Dermis blood vessel endothelial cell (primary cell): Measurements from ENCODE around the gene SLC12A7. TPM values are rescaled to one million over a fixed set of nuclear protein-coding genes. Genes with fewer than 3 reads are reported as not detected.
"Not testable (repeated sequence)": the region's sequence is repeated elsewhere in the genome, so short reads cannot be mapped to it uniquely, and the experiment has no call there.

Experiments
- DNase-seq: peaks from one replicate; pipeline ENCODE4 v3.0.0; 2010
- total RNA-seq: library from RNA; depleted of rRNA; stranded (reverse); fragments of >200 nt; gene quantifications from 2 replicates; pipeline ENCODE4 v1.2.3, GENCODE V29; 2014

The SLC12A7 gene
- total RNA-seq, 1 donor from 2014 or later, result 31.3 TPM

DNA sequence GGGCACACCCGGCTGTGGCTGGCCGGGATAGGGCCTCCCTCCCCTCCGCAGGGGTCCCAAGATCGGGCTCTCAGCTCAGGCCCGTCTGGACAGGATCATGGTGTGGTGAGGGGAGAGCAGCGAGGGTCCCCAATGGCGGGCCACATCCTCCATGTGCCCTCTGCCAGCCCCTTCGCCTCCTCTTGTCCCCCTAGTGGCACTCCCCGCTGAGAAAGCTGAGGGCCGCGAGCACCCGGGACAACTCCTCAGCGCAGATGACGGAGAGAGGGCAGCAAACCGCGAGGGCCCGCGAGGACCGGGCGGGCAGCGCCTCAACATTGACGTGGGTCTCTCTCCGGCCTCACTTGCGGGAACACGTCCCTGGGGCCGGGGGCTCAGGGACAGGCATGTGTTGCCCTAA is 78.7 kb downstream of the SLC12A7 start:
- no peak for DNase-seq

DNA sequence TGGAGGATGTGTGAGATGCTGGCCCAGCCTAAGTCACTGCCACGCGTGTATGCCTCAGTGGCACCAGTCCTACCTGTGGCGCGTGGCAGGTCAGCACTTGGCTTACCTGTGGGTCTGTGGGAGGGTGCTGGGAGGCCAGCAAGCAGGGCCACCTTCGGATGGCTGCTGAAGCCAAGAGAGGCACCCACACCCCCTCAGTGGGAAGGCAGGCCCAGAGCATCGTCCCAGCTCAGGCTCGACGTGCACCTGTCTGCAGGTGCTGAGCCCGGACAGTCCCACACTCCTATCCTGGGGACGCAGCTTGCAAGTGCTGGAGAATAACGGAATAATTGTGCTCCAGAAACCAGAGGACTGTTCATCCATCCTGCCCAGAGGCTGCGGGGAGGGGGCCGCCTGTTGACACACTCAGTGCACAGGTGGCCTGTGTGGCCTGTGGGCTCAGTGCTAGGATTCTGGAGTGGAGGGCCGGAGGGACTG is 79.3 kb downstream of the SLC12A7 start:
- no peak for DNase-seq

DNA sequence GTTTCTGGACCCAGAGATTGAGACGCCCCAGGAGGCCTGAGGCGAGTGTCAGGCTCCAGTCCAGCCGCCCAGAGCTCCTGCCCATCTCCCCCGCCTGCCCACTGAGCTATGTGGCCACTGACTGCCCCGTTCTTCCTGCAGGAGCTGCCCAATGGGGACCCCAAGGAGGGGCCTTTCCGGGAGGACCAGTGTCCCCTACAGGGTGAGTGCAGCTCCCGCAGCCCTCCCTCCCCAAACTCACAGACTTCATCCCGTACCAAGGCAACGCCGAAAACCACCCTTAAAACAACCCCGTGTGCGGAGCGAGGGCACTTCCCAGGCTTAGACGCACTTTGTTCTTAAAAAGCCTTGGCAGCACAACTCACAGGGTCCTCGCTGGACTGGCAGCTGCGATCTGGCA is 79.9 kb downstream of the SLC12A7 start:
- DNase-seq, result no peak

DNA sequence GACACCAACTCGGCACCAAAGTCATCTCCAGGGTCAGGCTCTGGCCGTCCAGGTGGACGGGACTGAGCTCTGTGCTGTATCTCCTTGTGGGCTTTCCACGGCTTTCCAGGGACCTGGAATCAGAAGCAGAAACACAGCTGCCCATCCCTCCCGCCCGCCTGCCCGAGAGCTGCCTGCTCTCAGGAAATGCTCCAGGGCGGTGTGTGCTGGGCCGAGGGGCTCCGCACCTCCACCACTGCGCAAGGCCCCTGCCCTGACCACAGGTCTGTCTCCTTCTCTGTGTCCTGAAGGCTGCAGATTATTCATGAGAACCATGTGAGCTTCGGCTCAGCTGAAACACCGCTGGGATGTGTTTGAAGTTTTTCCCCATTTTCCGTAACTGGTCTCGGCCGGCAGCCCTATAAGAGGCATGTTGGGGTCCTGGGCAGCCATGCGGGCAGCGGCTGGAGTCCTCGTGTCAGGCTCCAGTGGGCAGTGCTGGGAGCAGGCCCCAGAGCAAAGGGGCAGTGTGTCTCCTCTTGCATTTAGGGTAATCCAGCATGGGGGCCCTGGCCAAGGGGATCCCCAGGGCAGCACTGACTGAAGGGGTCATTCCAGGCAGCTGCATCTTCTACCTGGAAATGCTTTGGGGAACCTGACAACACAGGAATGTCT is 80.4 kb downstream of the SLC12A7 start:
- DNase-seq, result no peak

DNA sequence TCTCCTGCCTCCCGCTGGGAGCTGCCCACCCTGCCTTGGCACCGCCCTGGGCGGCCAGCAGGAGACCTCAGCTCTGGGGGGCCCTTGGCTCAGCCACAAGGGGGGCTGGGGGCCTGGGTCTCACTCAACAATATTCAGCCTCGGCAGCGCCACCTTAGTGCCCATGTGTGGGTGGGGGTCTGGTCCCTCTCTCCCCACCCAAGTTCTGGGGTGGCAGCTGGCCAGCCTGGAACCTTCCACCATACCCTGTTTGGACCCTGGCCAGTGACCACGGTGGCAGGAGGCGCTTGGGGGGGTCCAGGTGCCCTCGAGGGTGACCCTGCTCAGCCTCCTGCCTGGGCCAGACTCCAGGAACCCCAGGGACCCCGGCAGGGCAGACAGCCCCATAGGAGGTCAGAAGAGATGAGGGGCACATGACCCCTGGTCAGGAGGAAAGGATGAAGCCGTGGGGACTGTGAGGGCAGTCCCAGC is 81.0 kb downstream of the SLC12A7 start:
- DNase-seq, result no peak

DNA sequence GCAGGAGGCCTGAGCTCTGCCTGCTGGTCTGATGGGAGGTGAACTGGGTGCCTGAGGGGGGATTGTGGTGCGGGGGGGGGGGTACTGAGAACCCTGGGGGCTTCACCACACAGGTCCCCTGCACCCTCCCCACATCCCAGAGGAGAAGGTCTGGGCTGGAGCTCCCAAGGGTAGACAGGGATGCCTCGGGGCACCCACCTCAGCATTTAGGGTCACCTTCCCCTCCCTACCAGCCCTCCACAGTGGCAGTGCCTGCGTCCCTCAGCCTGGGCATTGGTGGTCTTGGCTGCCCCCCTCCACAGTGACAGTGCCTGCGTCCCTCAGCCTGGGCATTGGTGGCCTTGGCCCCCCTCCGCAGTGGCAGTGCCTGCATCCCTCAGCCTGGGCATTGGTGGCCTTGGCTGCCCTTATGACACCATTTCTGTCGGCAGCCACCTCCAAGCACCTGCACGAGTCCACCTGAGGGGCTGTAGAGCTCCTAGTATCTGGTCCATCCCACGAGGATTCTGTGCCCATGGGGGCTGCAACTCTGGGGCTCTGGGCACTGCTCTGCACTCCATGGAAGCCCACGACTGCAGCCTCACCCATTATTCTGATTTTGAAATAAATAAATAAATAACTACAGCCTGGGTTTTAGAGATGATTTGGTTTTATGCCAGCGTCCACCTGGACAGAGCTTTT is 81.8 kb downstream of the SLC12A7 start:
- no peak for DNase-seq

DNA sequence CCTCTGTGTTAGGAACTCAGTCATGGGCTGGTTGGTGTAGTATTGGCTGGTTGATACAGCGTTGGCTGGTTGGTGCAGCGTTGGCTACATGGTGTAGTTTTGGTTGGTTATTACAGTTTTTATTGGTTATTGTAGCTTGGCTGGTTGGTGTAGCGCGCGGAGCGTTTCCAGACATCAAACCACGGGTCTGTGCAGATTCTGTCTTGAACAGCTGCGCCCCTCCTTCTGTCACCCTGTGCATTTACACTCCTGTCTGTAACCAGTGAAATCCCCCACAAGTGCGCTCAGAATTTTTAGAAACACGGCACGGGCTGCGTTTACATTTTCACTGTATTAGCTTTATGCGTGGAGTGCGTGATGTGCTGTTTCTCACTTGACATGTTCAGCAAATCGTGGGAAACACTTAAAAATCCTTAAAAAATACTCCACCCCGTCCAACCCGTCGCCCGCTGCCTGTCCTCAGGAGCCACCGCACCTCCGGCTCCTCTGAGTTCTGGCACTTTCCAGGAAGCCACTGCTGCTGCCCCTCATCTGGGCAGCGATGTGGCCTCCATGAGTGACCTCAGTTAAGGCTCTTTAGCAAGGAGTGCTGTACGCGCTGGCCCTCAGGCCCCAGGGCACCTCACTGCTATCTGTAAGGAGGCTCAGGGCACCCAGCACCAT is 82.5 kb downstream of the SLC12A7 start:
- no peak for DNase-seq

DNA sequence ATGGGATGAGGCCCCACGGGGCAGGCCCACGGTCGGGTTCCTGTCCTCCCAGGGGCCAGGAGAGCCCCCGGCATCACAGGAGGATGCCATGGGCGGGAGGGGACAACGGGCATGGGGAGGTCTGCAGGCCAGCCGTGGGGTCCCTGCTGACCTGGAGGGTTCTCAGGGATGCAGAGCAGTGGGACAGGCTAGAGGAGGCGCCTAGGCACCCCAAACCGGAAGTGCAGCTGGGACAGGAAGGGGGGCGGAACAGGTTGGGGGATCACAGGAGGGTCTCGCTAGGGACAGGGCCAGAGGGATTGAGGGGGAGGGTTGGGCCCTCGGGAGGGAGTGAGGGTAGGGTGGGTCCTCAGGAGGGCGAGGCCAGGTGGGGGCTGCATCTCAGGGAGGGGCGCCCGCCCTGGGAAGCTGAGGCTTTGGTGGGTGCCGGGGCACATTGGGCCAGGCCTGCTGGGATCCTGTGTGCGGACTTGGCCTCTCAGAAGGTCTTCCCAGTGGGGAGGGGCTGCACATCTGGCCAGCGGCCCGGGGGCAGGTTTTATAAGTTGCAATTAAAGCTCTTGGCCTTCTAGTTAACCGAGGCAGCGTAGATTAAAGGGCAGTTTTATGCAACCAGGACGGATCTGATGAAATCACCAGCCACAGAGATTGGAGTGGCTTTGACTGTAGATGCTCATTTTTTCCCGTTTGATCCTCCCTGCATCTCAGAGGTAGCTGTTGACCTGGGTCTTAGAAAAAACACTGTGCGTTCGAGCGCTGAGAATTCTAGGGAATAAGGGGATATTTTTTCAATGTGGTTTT is 83.2 kb downstream of the SLC12A7 start:
- no peak for DNase-seq

DNA sequence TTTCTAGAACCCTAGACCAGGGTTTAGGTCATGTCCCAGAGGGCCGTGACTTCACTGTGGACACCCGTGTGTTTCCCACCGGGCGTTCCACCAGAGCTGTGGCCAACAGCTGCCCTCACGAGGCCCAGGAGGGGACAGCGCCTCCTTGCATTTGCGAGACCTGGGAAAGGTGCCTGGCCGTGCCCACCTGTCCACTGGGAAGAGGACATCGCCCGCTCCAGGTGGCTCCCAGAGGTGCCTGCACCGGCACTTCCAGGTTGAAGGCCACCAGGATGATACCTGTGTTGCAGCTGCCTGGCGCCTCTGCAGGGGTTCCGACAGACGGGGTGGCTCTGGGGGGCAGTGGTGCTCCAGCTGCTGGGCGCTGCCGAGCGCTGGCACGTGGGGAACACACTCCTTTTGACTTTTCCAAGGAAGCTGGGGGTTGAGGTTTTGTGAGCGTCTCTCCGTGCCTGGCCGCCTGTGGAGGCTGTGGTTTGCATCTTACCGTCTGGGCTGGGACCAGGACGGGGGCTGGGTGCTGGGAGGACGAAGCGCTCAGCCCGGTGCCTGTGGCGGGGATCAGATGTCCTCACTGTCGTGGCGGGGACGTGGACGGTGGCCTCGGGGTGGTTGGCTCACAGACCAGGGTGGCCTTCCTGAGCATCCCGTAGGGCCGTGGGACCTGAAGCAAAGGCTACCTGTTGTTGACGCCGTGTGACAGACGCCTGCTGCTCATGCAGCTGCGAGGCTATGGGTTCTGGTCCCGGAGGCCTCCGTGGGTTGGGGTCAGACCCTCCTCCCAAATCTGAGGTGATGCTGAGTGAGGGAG is 84.0 kb downstream of the SLC12A7 start:
- no peak for DNase-seq

DNA sequence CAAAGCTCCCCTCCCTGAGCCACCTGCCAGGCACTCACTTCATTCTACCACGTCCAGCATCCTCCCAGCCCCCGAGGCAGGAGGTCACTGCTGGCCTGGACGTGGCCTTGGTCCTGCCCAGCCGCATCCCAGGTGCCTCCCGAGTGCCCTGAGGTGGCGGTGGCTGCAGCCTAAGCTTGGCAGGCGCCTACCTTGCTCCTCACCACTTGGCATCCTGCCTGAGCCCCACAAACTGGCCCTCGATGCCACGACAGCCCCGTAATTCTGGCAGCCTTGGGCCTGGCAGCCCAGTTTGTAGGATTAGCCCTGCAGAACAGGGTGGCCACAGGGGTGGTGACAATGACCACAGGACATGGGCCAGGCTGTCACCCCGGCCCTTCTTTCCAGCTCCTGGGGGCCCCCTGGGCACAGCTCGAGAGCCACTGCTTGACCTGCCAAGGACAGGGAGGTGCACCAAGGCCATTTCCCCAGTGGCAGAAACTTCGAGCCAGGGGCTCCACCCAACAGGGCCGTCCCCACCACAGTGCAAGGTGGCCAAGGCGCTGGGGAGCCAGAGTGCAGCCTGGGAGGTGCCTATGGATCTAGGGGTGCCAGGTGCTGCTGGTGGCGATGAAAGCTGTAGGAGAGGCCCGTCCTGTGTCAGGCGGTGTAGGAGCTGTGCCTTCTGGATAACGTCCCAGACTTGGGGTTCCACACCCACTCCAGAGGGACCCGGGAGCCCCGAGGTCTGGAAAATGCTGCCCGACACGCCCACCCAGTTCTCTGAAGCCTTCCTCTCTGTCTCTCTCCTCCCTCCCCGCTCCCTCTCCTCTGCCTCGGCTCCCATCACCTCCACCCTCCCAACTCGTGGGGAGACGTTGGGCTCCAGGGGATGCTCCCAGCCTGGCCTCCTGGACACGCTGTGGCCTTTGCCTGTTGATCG is 84.9 kb downstream of the SLC12A7 start:
- DNase-seq, result no peak

DNA sequence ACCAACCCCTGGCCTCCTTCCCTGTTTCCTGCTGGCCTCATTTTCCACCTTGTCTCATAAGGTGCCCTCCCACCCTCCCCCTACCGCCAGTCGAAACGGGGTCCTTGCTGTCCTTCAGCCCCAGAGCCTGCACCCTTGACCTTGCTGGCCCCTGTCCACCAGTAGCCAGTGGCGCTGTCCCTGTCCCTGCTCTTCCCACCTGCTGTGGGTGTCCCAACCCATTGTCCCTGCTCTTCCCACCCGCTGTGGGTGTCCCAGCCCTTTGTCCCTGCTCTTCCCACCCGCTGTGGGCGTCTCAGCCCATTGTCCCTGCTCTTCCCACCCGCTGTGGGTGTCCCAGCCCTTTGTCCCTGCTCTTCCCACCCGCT is 89.9 kb downstream of the SLC12A7 start:
- DNase-seq, result not testable (repeated sequence)

DNA sequence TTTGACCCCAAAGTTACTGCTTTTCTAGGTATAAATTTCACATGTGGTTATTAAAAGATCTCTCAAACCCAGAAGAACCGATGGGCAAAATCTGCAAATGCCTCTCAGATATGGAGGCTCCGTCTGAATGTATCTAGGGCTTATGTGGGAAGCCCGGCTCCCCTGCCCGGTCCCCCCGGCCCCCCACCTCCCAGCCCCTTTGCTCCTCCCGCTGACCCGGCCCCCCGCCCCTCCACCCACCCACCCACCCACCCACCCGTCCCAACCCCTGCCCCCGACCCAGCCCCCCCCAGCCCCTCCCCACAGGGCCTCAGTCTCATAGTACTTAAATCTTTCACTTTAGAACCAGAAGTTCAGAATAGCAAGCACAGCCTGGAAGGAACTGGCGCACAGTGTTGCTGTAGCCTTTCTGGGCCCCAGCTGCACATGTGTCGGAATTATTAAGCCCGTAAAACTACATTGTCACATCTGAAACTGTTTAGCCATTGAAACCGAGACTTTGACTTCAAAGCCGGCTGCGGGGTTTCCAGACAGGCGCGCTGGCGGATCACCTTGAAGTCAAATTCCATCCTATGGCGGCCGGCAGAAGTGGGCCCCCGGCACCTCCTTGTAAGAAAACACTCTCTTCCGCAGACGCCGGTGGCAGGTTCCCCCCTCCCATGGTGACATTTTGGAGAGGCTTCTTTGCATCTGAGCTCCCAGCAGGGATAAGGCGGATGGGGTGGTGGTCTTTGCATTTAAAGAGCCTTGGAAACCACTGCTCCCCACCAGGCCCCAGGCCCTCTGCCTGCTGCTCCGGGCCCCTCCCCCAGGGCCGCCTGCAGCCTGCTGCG is 90.5 kb downstream of the SLC12A7 start:
- no peak for DNase-seq

DNA sequence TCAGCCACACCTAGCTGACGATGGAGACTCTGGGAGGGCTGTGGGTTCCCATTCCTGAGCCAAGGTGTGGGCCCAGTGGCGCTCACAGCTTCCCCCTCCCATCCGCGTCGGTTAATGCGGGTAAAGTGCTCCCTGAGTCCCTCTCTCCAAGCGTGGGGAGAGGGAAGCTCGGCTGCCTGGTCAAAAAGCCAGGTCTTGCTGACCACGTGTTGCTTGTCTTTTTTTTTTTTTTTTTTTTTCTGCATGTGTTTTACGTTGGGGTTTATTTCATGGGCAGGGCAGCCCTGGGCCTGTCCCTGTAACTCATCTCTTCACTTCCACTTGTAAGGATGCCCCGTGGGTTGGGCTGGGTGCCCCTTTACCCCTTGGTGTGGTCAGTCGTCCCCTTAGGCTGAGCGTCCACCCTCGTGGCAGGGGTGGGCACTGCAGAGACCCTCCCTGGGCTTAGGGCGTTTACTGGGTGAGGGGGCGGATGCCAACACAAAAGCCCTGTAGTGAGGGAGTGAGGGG is 91.4 kb downstream of the SLC12A7 start:
- DNase-seq, result no peak

DNA sequence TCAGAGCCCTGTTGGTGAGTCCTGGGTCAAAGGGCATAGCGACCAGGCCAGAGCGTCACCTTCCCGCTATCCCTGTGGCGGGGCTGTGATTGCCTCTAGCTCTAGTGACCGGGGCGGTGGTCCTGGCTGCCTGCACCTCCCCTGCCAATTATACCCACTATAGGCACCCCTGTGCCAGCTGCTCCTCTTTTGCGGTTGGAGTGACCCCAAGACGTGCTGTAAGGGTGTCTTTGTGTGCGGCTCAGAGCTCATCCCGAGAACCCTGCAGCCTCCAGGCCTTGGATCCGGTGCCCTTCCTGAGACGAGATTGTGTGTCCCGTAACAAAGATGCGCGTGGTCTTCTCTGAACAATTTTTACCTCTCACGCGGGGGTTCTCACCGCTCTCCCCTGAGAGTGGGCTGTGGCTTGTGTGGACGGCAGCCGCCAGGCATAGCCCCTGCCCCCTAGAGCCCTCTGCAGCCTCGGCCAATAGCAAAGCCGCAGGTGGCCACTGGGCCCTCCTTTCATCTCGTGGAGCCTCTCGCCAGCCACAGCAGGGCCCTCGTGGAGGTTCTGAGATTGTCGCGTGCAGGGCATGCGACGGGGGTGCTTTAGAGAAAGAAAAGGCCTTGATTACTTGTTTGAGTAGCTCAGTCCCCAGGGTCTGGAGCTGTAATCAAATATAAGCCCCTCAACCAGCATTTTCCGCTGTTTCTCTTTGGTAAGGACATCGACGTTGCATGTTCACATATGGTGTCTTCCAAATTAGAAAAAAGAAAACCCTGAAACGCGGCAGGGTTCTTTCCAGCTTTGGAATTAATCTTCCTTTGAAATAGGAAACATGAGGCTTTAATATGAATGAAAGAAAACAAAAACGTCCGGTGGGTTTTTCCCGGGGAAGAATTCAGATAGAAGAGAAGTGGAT is 92.6 kb downstream of the SLC12A7 start:
- no peak for DNase-seq

DNA sequence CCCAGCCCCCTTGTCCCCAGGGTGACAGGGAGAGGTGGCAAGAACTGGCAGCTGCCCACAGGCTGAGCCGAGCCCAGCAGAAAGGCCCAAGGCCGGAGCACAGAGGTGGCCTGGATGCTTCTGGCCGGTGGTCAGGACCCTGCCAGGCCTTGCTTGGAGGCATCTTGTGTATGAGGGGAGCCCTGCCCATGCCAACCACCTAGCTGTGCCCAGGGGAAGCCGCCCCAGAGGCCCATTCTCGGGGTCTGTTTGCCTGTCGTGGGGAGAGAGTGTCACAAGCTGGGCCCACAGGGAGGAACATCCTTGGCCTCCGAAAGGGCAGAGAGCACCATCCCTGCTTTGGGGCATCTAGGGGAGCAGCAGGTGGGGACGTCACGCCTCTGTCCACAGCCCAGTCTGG is 93.3 kb downstream of the SLC12A7 start:
- DNase-seq, result no peak

DNA sequence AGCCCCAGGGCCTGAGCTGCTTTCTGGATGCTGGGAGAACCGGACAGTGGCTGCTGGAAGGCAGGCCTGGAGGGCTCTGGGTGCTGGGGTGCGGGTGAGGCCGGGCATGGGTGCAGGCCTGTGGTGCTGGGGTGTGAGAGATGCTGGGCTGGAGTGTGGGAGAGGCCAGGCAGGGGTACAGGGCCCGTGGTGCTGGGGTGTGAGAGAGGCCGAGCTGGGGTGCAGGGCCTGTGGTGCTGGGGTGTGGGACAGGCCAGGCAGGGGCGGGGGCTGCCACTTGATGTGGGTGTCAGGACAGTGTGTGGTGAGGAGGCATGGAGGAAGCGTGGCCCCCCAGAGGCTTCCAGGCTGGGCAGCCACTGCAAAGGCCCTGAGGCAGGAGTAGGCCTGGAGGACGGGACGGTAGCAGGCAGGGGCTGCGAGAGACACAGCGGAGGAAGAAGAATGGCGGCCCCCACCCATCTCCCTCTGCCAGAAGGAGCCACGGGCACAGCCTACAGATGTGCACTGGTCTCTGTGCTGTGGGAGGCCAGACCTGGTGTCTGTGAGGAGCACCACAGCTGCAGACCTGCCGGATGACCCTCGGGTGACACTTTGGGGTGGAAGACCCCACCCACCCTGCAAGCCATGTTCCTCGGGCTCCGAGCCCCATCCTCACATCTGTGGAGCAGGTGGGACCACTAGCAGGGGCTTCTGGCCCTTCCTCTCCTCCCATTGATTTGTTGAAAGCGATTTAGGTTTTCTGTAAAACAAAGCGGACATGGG is 94.0 kb downstream of the SLC12A7 start:
- DNase-seq, result no peak

DNA sequence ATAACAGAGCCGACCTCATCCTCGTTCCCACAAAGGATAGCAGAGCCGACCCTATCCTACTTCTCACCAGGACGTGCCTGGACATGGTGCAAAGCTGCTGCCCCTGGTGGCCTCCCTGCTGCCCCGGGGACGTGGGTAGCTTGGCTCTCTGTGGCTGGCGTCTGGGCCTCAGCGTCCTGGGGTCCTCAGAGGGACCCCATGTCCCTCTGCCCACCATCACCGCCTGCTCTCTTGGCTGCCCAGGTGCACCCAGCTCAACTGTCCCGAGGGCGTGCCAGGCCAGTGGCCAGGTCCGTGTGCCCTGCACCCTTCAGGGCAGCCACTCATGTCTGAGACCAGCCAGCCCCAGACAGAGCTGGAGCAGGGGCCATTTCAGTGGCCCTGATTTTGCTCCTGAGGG is 94.8 kb downstream of the SLC12A7 start:
- no peak for DNase-seq

DNA sequence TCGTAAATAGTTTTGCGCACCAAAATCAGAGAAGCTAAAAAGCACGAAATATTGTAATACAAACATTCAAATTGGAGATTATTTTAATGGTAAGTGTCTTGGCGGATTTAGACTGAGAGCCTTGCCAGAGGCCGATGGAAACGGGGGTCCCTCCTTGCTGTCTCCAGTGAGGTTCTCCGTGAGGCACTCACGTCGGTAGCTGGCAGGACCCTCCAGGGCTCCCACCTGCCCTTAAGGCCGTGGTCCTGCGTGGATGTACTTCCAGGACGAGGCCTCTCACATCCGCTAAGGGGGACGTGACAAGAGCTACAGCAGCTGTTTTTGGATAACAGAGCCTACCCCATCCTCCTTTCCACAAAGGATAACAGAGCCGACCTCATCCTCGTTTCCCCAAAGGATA is 95.4 kb downstream of the SLC12A7 start:
- DNase-seq, result no peak
